HepG2 (cell line): ENCODE data around the gene SAMD4B. TPM values are rescaled to one million over a fixed set of nuclear protein-coding genes. Genes with fewer than 3 reads are reported as not detected.

Experiments used
- DPF2 ChIP-seq: sonication (generic); formaldehyde crosslinking; IDR thresholded peaks from 2 replicates; pipeline ENCODE4 v1.4.0; 2020; ENCODE audit warnings: mild to moderate bottlenecking, low read depth, missing genetic modification reagents, borderline replicate concordance
- ELF4 ChIP-seq: sonication (generic); formaldehyde crosslinking; IDR thresholded peaks from 2 replicates; pipeline ENCODE4 v1.5.0; 2020; ENCODE audit warnings: missing genetic modification reagents, mild to moderate bottlenecking, moderate library complexity, borderline replicate concordance
- FOSL2 ChIP-seq: sonication (generic); formaldehyde crosslinking; IDR thresholded peaks from 2 replicates; pipeline ENCODE4 v1.4.0; 2020; ENCODE audit warnings: missing genetic modification reagents
- GTF3A ChIP-seq: sonication (generic); formaldehyde crosslinking; conservative IDR thresholded peaks from 2 replicates; pipeline ENCODE4 v1.4.0; 2020; ENCODE audit warnings: mild to moderate bottlenecking, missing genetic modification reagents
- HES4 ChIP-seq: sonication (generic); formaldehyde crosslinking; IDR thresholded peaks from 2 replicates; pipeline ENCODE4 v1.9.0; 2021; ENCODE audit warnings: mild to moderate bottlenecking, missing genetic modification reagents, borderline replicate concordance
- HMGA1 ChIP-seq: sonication (generic); formaldehyde crosslinking; conservative IDR thresholded peaks from 2 replicates; pipeline ENCODE4 v1.4.0; 2020; ENCODE audit warnings: missing genetic modification reagents
- ISX ChIP-seq: sonication (generic); formaldehyde crosslinking; conservative IDR thresholded peaks from 2 replicates; pipeline ENCODE4 v1.5.0; 2020; ENCODE audit warnings: missing genetic modification reagents
- KAT8 ChIP-seq: IDR thresholded peaks from 2 replicates; pipeline ENCODE4 v1.6.1; 2016; ENCODE audit warnings: missing genetic modification reagents, missing compliant biosample characterization
- KLF11 ChIP-seq: IDR thresholded peaks from 2 replicates; pipeline ENCODE4 v1.6.1; 2016; ENCODE audit warnings: missing compliant biosample characterization
- KLF12 ChIP-seq: sonication (generic); formaldehyde crosslinking; IDR thresholded peaks from 2 replicates; pipeline ENCODE4 v1.4.0; 2020; ENCODE audit warnings: missing genetic modification reagents, borderline replicate concordance
- KLF6 ChIP-seq: IDR thresholded peaks from 2 replicates; pipeline ENCODE4 v1.8.0; 2016; ENCODE audit warnings: missing biosample characterization, missing genetic modification reagents
- MED8 ChIP-seq: sonication (generic); formaldehyde crosslinking; IDR thresholded peaks from 2 replicates; pipeline ENCODE4 v1.8.1; 2023; ENCODE audit warnings: mild to moderate bottlenecking, missing genetic modification reagents; ENCODE audit not compliant: insufficient replicate concordance
- MIER2 ChIP-seq: IDR thresholded peaks from 2 replicates; pipeline ENCODE4 v1.6.1; 2016; ENCODE audit warnings: missing biosample characterization, missing genetic modification reagents
- NFKB2 ChIP-seq: sonication (generic); formaldehyde crosslinking; IDR thresholded peaks from 2 replicates; pipeline ENCODE4 v1.4.0; 2020; ENCODE audit warnings: missing genetic modification reagents, borderline replicate concordance
- RBFOX2 ChIP-seq: fragments of 200-400 bp; formaldehyde crosslinking; IDR thresholded peaks from 2 replicates; pipeline ENCODE4 v1.6.1; 2017; ENCODE audit warnings: low read depth, mild to moderate bottlenecking, low read length
- RORA ChIP-seq: sonication (generic); formaldehyde crosslinking; IDR thresholded peaks from 2 replicates; pipeline ENCODE4 v1.5.0; 2020; ENCODE audit warnings: mild to moderate bottlenecking, missing genetic modification reagents, moderate library complexity
- U2AF1 ChIP-seq: fragments of 200-400 bp; formaldehyde crosslinking; optimal IDR thresholded peaks from 2 replicates; pipeline ENCODE3; 2017; ENCODE audit warnings: mild to moderate bottlenecking, low read depth, low read length
- ZBTB20 ChIP-seq: sonication (generic); formaldehyde crosslinking; IDR thresholded peaks from 2 replicates; pipeline ENCODE4 v1.8.1; 2023; ENCODE audit warnings: missing genetic modification reagents, low read depth, mild to moderate bottlenecking, borderline replicate concordance
- ZKSCAN8 ChIP-seq: IDR thresholded peaks from 2 replicates; pipeline ENCODE4 v1.6.1; 2016; ENCODE audit warnings: borderline replicate concordance, missing genetic modification reagents, missing compliant biosample characterization
- ZNF768 ChIP-seq: sonication (generic); formaldehyde crosslinking; IDR thresholded peaks from 2 replicates; pipeline ENCODE4 v1.4.0; 2020; ENCODE audit warnings: missing genetic modification reagents
- polyA plus RNA-seq, 8 experiments: library from polyadenylated mRNA; depleted of rRNA in 3 of 8; stranded (reverse) in 7 of 8; unstranded in 1 of 8; fragments of >200 nt; fragmentation: Illumina TruSeq in 4 of 8; extraction: Trizol in 4 of 8; gene quantifications; 2 replicates each; pipeline versions ENCODE4 v1.2.1 to v1.2.3, GENCODE V29; 2011 to 2016; ENCODE audit warnings: low read depth in 4 of 8, missing spikeins in 1 of 8, mixed read lengths in 1 of 8; ENCODE audit not compliant: insufficient read depth in 1 of 8
- total RNA-seq, 5 experiments: library from RNA; depleted of rRNA; stranded (reverse); fragments of >200 nt; fragmentation: Illumina TruSeq; extraction: Trizol; gene quantifications; 2 replicates each; pipeline ENCODE4 v1.2.3, GENCODE V29; 2016; ENCODE audit warnings: low read depth in 1 of 5
- TF ChIP-seq, protein P1 (sequence below): sonication (generic); formaldehyde crosslinking; IDR thresholded peaks from 2 replicates; pipeline ENCODE4 v1.4.0; 2020; ENCODE audit warnings: missing genetic modification reagents
- TF ChIP-seq, protein P2 (sequence below): sonication (generic); formaldehyde crosslinking; IDR thresholded peaks from 2 replicates; pipeline ENCODE4 v1.5.1; 2020; ENCODE audit warnings: missing genetic modification reagents, mild to moderate bottlenecking, borderline replicate concordance

The SAMD4B gene
- total and polyA plus RNA-seq, 2 of the 13 experiments (the other 11 are each of a cell fraction or from before 2014, with no cell fraction given): 26.0 to 31.8 TPM

DNA sequence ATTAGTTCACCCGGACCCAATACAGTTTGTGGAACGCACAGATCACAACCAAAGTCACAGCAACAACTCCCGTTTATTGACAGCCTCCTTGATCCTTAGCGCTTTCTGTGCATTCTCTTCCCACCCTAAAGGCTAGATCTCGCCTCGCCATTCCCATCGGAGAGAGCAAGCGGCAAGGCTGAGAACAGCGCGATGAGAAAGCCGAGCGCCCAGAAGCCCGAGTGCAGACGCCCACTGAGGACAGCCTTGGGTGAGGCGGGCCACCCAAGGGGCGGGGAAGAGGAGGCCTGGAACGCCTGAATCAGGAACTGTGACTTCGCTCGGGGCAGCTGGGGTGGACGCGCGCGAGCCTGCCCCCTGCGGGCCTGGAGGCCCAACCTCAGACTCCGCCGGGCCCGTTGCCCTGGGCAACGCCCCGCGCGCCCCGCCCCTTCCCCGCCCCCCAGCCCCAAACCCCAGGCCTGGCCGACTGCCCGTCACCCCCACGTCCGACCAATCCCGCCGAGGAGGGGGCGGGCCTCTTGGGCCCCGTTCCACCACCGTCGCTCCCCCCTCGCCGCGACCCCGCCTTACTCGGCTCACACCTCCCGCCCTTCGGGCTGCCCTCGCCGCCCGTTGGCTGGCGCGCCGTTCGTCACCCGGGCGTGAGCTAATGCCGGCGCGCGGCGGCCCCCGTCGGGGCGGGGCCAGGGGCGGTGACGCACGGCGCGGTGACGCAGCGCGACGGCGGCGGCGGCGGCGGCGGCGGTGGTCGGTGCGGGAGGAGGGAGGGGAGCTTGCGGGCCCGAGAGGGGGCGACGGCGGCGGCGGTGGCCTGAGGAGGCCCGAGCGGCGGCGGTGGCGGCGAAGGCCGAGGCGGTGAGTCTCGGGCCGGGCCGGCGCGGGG, at the start of gene SAMD4B (continued):
- TF ChIP-seq KLF11 (CRISPR knock-in tag): peak; percentile 78
- TF ChIP-seq KLF12 (CRISPR knock-in tag): peak; percentile 83
- TF ChIP-seq RBFOX2: peak; percentile 83
- 0 out of 2 replicates have a peak, but pooled peaks have one; percentile 73 for TF ChIP-seq ZKSCAN8 (CRISPR knock-in tag)
- peak; percentile 84; the same call in 1 of the 2 replicates for TF ChIP-seq ZBTB20 (CRISPR knock-in tag)
- TF ChIP-seq HMGA1 (CRISPR knock-in tag): no peak
- TF ChIP-seq ELF4 (CRISPR knock-in tag): no peak
- TF ChIP-seq, protein P1, sequence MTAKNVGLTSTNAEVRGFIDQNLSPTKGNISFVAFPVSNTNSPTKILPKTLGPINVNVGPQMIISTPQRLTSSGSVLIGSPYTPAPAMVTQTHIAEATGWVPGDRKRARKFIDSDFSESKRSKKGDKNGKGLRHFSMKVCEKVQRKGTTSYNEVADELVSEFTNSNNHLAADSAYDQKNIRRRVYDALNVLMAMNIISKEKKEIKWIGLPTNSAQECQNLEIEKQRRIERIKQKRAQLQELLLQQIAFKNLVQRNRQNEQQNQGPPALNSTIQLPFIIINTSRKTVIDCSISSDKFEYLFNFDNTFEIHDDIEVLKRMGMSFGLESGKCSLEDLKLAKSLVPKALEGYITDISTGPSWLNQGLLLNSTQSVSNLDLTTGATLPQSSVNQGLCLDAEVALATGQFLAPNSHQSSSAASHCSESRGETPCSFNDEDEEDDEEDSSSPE (CRISPR knock-in tag): peak; percentile 53
- TF ChIP-seq FOSL2 (CRISPR knock-in tag): no peak; the same call in 1 of the 2 replicates
- TF ChIP-seq MIER2 (CRISPR knock-in tag): 0 out of 2 replicates have a peak, but pooled peaks have one; percentile 35
- TF ChIP-seq KAT8 (CRISPR knock-in tag): peak; percentile 88
- peak; percentile 64 for TF ChIP-seq MED8 (CRISPR knock-in tag)
- TF ChIP-seq ISX (CRISPR knock-in tag): no peak
- peak; percentile 87 for TF ChIP-seq KLF6 (CRISPR knock-in tag)
- peak; percentile 62; the same call in 1 of the 2 replicates for TF ChIP-seq ZNF768 (CRISPR knock-in tag)
- TF ChIP-seq U2AF1: peak; percentile 74
- no peak for TF ChIP-seq GTF3A (CRISPR knock-in tag)
- TF ChIP-seq, protein P2, sequence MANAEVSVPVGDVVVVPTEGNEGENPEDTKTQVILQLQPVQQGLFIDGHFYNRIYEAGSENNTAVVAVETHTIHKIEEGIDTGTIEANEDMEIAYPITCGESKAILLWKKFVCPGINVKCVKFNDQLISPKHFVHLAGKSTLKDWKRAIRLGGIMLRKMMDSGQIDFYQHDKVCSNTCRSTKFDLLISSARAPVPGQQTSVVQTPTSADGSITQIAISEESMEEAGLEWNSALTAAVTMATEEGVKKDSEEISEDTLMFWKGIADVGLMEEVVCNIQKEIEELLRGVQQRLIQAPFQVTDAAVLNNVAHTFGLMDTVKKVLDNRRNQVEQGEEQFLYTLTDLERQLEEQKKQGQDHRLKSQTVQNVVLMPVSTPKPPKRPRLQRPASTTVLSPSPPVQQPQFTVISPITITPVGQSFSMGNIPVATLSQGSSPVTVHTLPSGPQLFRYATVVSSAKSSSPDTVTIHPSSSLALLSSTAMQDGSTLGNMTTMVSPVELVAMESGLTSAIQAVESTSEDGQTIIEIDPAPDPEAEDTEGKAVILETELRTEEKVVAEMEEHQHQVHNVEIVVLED (CRISPR knock-in tag): peak; percentile 94
- TF ChIP-seq RORA (CRISPR knock-in tag): no peak
- 0 out of 2 replicates have a peak, but pooled peaks have one; percentile 19 for TF ChIP-seq DPF2 (CRISPR knock-in tag)
- 0 out of 2 replicates have a peak, but pooled peaks have one; percentile 1 for TF ChIP-seq HES4 (CRISPR knock-in tag)
- TF ChIP-seq NFKB2 (CRISPR knock-in tag): peak; percentile 74; the same call in 1 of the 2 replicates
